ENCODE measurements around the gene LHFPL4.
"Not testable (repeated sequence)": the region's sequence is repeated elsewhere in the genome, so short reads cannot be mapped to it uniquely, and the experiment has no call there.

Gene LHFPL4

DNA sequence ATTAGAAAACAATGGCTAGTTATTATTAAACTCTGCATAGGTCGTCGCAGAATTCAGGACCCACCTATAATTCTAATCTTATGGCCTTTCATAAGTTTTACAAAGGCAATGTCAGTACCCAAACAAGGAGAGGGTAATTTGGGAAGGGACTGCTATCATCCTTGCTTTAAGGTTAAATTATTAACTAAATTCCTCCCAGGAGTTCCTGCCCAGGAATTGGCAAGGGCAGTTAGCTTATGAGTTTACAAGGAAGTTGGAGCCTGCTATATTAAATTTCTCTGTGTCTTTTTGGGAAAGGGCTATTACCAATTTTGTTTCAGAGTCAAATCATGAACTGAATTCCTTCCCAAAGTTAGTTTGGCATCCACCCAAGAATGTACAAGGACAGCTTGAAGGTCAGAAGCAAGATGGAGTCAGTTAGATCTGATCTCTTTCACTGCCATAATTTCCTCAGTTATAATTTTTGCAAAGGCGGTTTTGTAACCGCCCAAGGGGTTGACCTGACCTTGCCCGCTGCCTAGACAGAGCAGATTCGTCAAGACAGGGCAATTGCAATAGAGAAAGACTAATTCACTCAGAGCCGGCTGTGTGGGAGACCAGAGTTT, 45.3 kb upstream of the LHFPL4 start:
- no peak overlapping the region for H2AK5ac ChIP-seq (ENCODE audit: low read length, severe bottlenecking)
- no peaks in the 10 kb centered on the region for H3K36me3 ChIP-seq (ENCODE audit: control insufficient read depth in 1 of 2, insufficient read depth in 2 of 2, low read depth in 1 of 2, low read length in 2 of 2)
- no peak overlapping the region for H3K23ac ChIP-seq (ENCODE audit: low read length in 2 of 2)
- H3K79me1 ChIP-seq (replicated peaks; ENCODE audit: low read length, poor library complexity, severe bottlenecking): no peaks in the 10 kb centered on the region
- H3K9me3 ChIP-seq (ENCODE audit: control insufficient read depth, low read length): no peaks in the 10 kb centered on the region
- no peak overlapping the region for H4K91ac ChIP-seq (ENCODE audit: low read length)
- H3K9ac ChIP-seq (ENCODE audit: low read length): no peak overlapping the region
- H2BK15ac ChIP-seq (ENCODE audit: low read depth, poor library complexity, severe bottlenecking): no peak overlapping the region
- DNase-seq: no peak
- 85% methylated on average over 6 of the region's 7 CpGs for WGBS
- H3K27me3 ChIP-seq (ENCODE audit: control insufficient read depth in 1 of 2, insufficient read depth in 1 of 2, low read length in 2 of 2): peaks cover 0 to 12% of the 10 kb centered on the region in 2 experiments
- H2AFZ ChIP-seq (ENCODE audit: low read depth, low read length): no peak overlapping the region
- no peak overlapping the region for H3K18ac ChIP-seq (ENCODE audit: low read depth in 1 of 2, low read length in 2 of 2)
- no peak overlapping the region for H2BK120ac ChIP-seq (ENCODE audit: low read depth, low read length)
- H3K4me2 ChIP-seq (ENCODE audit: low read length, poor library complexity, severe bottlenecking): no peak overlapping the region
- no peak overlapping the region for H3K14ac ChIP-seq (ENCODE audit: low read length in 2 of 2)
- H2BK5ac ChIP-seq (ENCODE audit: low read depth, low read length, poor library complexity, severe bottlenecking): no peak overlapping the region
- H3K27ac ChIP-seq (ENCODE audit: low read length, poor library complexity, severe bottlenecking): no peak overlapping the region
- no peak overlapping the region for H3K4me3 ChIP-seq (ENCODE audit: insufficient read depth in 1 of 2, low read depth in 1 of 2, low read length in 2 of 2)
- no peak overlapping the region for H3K4ac ChIP-seq (ENCODE audit: low read depth in 1 of 2, low read length in 2 of 2)
- H4K8ac ChIP-seq (ENCODE audit: low read length): no peak overlapping the region
- no peak overlapping the region for H2BK12ac ChIP-seq (ENCODE audit: low read length in 2 of 2)
- H3K4me1 ChIP-seq (ENCODE audit: control insufficient read depth, insufficient read depth, low read depth, low read length): no peaks in the 10 kb centered on the region

DNA sequence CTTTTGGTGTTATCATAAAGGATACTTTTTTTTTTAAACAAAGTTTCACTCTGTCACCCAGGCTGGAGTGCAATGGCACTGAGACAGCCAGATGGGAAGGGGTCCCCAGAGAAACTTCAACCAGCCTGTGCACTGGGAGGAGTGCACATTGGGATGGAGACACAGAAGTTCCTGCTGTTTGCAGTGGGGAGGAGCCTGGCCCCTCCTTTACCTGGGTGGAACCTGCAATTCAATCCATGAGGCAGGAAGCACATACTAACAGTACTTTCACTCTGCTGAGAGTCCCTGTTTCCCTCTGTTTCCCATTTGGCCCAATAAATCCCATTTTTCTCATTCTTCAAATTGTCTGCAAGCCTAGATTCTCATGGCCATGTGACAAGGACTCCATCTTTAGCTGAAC, 42.3 kb upstream of the LHFPL4 start:
- no peak overlapping the region for H3K9ac ChIP-seq (ENCODE audit: low read length)
- H3K36me3 ChIP-seq (ENCODE audit: control insufficient read depth in 1 of 2, insufficient read depth in 2 of 2, low read depth in 1 of 2, low read length in 2 of 2): no peaks in the 10 kb centered on the region
- no peak overlapping the region for H3K18ac ChIP-seq (ENCODE audit: low read depth in 1 of 2, low read length in 2 of 2)
- H4K91ac ChIP-seq (ENCODE audit: low read length): no peak overlapping the region
- H2BK120ac ChIP-seq (ENCODE audit: low read depth, low read length): no peak overlapping the region
- no peaks in the 10 kb centered on the region for H3K4me1 ChIP-seq (ENCODE audit: control insufficient read depth, insufficient read depth, low read depth, low read length)
- no peak overlapping the region for H2AK5ac ChIP-seq (ENCODE audit: low read length, severe bottlenecking)
- no peak overlapping the region for H2BK12ac ChIP-seq (ENCODE audit: low read length in 2 of 2)
- no peak overlapping the region for H3K27ac ChIP-seq (ENCODE audit: low read length, poor library complexity, severe bottlenecking)
- no peak overlapping the region for H3K23ac ChIP-seq (ENCODE audit: low read length in 2 of 2)
- H3K79me1 ChIP-seq (replicated peaks; ENCODE audit: low read length, poor library complexity, severe bottlenecking): no peaks in the 10 kb centered on the region
- no peak overlapping the region for H3K4me3 ChIP-seq (ENCODE audit: insufficient read depth in 1 of 2, low read depth in 1 of 2, low read length in 2 of 2)
- no peak for DNase-seq
- no peak overlapping the region for H3K4me2 ChIP-seq (ENCODE audit: low read length, poor library complexity, severe bottlenecking)
- no peak overlapping the region for H2AFZ ChIP-seq (ENCODE audit: low read depth, low read length)
- H4K8ac ChIP-seq (ENCODE audit: low read length): no peak overlapping the region
- H3K27me3 ChIP-seq (ENCODE audit: control insufficient read depth in 1 of 2, insufficient read depth in 1 of 2, low read length in 2 of 2): peaks cover 0 to 12% of the 10 kb centered on the region in 2 experiments
- H2BK15ac ChIP-seq (ENCODE audit: low read depth, poor library complexity, severe bottlenecking): no peak overlapping the region
- H3K9me3 ChIP-seq (ENCODE audit: control insufficient read depth, low read length): no peaks in the 10 kb centered on the region
- no peak overlapping the region for H3K14ac ChIP-seq (ENCODE audit: low read length in 2 of 2)
- H3K4ac ChIP-seq (ENCODE audit: low read depth in 1 of 2, low read length in 2 of 2): no peak overlapping the region
- H2BK5ac ChIP-seq (ENCODE audit: low read depth, low read length, poor library complexity, severe bottlenecking): no peak overlapping the region

GRCh38 chr3:9591781-9592180, 38.2 kb upstream of the LHFPL4 start:
- not testable (repeated sequence) for H2AK5ac ChIP-seq (ENCODE audit: low read length, severe bottlenecking); H3K9me3 ChIP-seq (ENCODE audit: control insufficient read depth, low read length); H3K4me1 ChIP-seq (ENCODE audit: control insufficient read depth, insufficient read depth, low read depth, low read length); H3K79me1 ChIP-seq (replicated peaks; ENCODE audit: low read length, poor library complexity, severe bottlenecking); H3K36me3 ChIP-seq (ENCODE audit: control insufficient read depth in 1 of 2, insufficient read depth in 2 of 2, low read depth in 1 of 2, low read length in 2 of 2); H3K9ac ChIP-seq (ENCODE audit: low read length); H4K8ac ChIP-seq (ENCODE audit: low read length); H3K4me2 ChIP-seq (ENCODE audit: low read length, poor library complexity, severe bottlenecking); H3K14ac ChIP-seq (ENCODE audit: low read length in 2 of 2); H3K18ac ChIP-seq (ENCODE audit: low read depth in 1 of 2, low read length in 2 of 2); H3K27ac ChIP-seq (ENCODE audit: low read length, poor library complexity, severe bottlenecking); H3K4me3 ChIP-seq (ENCODE audit: insufficient read depth in 1 of 2, low read depth in 1 of 2, low read length in 2 of 2); H4K91ac ChIP-seq (ENCODE audit: low read length); H3K23ac ChIP-seq (ENCODE audit: low read length in 2 of 2); H2BK5ac ChIP-seq (ENCODE audit: low read depth, low read length, poor library complexity, severe bottlenecking); H2BK120ac ChIP-seq (ENCODE audit: low read depth, low read length); H2BK12ac ChIP-seq (ENCODE audit: low read length in 2 of 2); H3K4ac ChIP-seq (ENCODE audit: low read depth in 1 of 2, low read length in 2 of 2); DNase-seq; H2AFZ ChIP-seq (ENCODE audit: low read depth, low read length); H2BK15ac ChIP-seq (ENCODE audit: low read depth, poor library complexity, severe bottlenecking)
- 94% methylated on average over 22 of the region's 28 CpGs for WGBS
- H3K27me3 ChIP-seq (ENCODE audit: control insufficient read depth in 1 of 2, insufficient read depth in 1 of 2, low read length in 2 of 2): peaks cover 0 to 12% of the 10 kb centered on the region in 2 experiments

DNA sequence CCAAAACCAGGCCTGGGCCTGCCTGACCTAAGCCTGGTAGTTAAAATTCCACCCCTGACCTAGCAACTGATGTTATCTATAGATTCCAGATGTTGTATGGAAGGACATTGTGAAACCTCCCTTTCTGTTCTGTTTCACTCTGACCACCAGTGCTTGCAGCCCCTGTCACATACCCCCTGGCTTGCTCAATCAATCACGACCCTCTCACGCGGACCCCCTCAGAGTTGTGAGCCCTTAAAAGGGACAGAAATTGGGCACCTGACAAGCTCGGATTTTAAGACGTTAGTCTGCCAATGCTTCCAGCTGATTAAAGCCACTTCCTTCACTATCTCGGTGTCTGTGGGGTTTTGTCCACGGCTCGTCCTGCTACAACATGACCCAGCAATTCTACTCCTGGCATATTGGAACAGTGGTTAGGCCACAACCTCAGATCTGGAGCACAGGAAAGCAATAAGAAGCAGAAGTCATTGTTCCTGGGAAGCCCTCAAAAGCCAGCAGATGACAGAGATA, 36.7 kb upstream of the LHFPL4 start:
- no peak overlapping the region for H2BK120ac ChIP-seq (ENCODE audit: low read depth, low read length)
- no peaks in the 10 kb centered on the region for H3K79me1 ChIP-seq (replicated peaks; ENCODE audit: low read length, poor library complexity, severe bottlenecking)
- H3K4ac ChIP-seq (ENCODE audit: low read depth in 1 of 2, low read length in 2 of 2): no peak overlapping the region
- H2AK5ac ChIP-seq (ENCODE audit: low read length, severe bottlenecking): no peak overlapping the region
- no peak for DNase-seq
- no peak overlapping the region for H2BK12ac ChIP-seq (ENCODE audit: low read length in 2 of 2)
- no peak overlapping the region for H3K4me3 ChIP-seq (ENCODE audit: insufficient read depth in 1 of 2, low read depth in 1 of 2, low read length in 2 of 2)
- no peak overlapping the region for H3K9ac ChIP-seq (ENCODE audit: low read length)
- H3K27me3 ChIP-seq (ENCODE audit: control insufficient read depth in 1 of 2, insufficient read depth in 1 of 2, low read length in 2 of 2): peaks cover 0 to 12% of the 10 kb centered on the region in 2 experiments
- no peak overlapping the region for H3K23ac ChIP-seq (ENCODE audit: low read length in 2 of 2)
- WGBS: 32% methylated on average over 8 of the region's 8 CpGs
- H3K4me2 ChIP-seq (ENCODE audit: low read length, poor library complexity, severe bottlenecking): no peak overlapping the region
- H4K8ac ChIP-seq (ENCODE audit: low read length): no peak overlapping the region
- H2BK5ac ChIP-seq (ENCODE audit: low read depth, low read length, poor library complexity, severe bottlenecking): no peak overlapping the region
- H2AFZ ChIP-seq (ENCODE audit: low read depth, low read length): no peak overlapping the region
- no peaks in the 10 kb centered on the region for H3K9me3 ChIP-seq (ENCODE audit: control insufficient read depth, low read length)
- H3K36me3 ChIP-seq (ENCODE audit: control insufficient read depth in 1 of 2, insufficient read depth in 2 of 2, low read depth in 1 of 2, low read length in 2 of 2): no peaks in the 10 kb centered on the region
- no peak overlapping the region for H3K27ac ChIP-seq (ENCODE audit: low read length, poor library complexity, severe bottlenecking)
- no peak overlapping the region for H3K14ac ChIP-seq (ENCODE audit: low read length in 2 of 2)
- no peak overlapping the region for H2BK15ac ChIP-seq (ENCODE audit: low read depth, poor library complexity, severe bottlenecking)
- no peak overlapping the region for H4K91ac ChIP-seq (ENCODE audit: low read length)
- H3K4me1 ChIP-seq (ENCODE audit: control insufficient read depth, insufficient read depth, low read depth, low read length): no peaks in the 10 kb centered on the region
- H3K18ac ChIP-seq (ENCODE audit: low read depth in 1 of 2, low read length in 2 of 2): no peak overlapping the region
